Measurements from ENCODE around the gene FAM168B.

The FAM168B gene

DNA sequence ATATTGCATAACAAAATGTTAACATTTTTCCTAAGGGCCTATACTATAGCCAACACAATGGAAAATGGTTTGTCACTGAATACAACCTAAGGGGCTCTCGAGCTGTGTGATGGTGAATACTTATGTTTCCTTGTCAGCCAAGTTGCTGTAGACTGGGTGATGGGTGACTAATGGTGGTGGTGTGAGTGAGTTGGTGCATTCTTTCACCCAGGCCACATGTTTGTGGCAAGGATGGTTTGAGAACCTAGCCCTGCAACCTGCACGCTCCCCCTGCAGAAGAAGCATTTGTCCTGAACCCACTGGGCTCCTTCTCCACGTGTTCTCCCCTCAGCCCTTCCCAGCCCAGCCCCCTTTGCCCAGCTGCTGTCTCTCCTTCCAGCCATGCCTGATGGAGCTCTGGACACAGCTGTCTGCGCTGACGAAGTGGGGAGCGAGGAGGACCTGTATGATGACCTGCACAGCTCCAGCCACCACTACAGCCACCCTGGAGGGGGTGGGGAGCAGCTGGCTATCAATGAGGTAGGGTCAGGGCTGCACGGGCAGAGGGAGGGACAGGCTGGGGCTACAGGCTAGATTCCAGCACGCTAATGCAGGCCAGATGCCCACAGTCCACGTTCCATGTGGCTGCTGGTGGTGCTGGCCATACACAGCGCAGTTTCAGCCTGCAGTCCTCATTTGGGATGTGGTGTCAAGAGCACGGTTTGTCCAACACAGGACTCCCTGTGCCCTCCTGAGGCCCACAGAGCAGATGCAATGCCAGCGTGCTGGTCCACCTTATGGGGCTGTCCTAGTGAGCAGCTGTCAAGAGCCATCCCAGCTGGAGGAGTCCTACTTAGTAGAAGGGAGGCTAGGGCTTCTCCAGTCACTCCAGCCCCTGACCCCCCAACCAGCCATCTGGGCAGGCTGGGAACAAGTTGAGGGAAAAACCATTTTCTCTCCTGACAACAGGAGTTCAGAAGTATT lies 65.4 kb downstream of the FAM168B start:
- TF ChIP-seq, protein P1, sequence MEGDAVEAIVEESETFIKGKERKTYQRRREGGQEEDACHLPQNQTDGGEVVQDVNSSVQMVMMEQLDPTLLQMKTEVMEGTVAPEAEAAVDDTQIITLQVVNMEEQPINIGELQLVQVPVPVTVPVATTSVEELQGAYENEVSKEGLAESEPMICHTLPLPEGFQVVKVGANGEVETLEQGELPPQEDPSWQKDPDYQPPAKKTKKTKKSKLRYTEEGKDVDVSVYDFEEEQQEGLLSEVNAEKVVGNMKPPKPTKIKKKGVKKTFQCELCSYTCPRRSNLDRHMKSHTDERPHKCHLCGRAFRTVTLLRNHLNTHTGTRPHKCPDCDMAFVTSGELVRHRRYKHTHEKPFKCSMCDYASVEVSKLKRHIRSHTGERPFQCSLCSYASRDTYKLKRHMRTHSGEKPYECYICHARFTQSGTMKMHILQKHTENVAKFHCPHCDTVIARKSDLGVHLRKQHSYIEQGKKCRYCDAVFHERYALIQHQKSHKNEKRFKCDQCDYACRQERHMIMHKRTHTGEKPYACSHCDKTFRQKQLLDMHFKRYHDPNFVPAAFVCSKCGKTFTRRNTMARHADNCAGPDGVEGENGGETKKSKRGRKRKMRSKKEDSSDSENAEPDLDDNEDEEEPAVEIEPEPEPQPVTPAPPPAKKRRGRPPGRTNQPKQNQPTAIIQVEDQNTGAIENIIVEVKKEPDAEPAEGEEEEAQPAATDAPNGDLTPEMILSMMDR (IDR thresholded peaks at IDR 0.05), result no peak

DNA sequence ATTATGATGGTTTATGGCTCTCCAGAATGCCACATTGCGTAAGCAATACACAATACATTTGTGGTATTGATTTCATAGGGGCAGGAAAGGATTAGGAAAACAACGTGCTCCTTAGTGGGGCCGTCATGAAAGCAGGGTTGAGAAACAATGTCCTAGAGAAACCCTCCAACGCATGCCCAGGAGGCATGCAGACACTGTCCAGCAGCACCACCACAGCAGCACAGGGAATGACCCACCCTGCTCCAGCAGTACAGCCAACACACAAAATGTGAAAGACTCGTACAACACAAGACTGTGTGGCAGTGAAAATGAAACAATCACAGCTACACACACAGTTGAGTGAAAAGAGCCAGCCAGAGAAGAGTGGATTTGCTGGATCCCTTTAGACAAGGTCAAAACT lies 66.3 kb downstream of the FAM168B start:
- TF ChIP-seq, protein P1 (IDR thresholded peaks at IDR 0.05), result no peak

DNA sequence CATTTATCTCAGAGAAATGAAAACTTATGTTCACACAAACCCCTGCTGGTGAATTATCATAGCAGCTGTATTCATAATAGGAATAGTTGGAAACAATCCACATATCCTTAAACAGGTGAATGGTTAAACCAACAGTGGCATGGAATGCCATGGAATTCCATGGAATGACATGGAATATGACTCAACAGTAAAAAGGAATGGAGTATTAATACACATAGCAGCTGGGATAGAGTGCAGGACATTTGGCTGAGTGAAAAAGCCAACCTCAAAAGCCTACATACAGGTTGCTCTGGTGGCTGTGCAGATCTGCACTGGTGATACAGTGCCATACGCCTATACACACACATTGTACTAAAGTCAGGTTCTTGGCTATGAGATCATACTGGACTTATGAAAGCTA lies 69.5 kb downstream of the FAM168B start:
- TF ChIP-seq, protein P1 (IDR thresholded peaks at IDR 0.05), result no peak

- TF ChIP-seq, protein P1 (IDR thresholded peaks at IDR 0.05), result no peak
These were observed 70.5 kb downstream of the FAM168B start for GRCh38 chr2:131022731-131023130.

- TF ChIP-seq, protein P1 (IDR thresholded peaks at IDR 0.05), result no peak
These were observed 76.2 kb downstream of the FAM168B start for GRCh38 chr2:131016826-131017741.

DNA sequence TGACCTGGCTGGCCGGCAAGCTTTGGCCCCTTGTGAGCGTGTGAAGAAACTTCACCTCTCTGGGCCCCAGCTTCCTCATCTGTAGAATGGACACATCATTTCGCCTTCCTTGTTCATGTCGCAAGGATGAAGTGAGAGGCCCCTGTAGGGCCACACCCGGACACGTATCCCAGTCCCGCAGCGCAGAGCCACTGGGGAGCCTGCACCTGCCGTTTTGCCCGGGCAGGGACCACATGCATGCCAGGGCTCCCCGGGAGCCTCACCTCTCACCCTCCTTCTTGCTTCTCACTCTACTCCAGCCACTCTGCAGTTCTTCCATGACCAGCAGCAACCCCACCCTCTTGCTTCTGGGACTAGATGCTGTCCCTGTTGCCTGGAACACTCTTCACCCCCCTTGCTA lies 77.5 kb downstream of the FAM168B start:
- TF ChIP-seq, protein P1 (IDR thresholded peaks at IDR 0.05), result no peak

DNA sequence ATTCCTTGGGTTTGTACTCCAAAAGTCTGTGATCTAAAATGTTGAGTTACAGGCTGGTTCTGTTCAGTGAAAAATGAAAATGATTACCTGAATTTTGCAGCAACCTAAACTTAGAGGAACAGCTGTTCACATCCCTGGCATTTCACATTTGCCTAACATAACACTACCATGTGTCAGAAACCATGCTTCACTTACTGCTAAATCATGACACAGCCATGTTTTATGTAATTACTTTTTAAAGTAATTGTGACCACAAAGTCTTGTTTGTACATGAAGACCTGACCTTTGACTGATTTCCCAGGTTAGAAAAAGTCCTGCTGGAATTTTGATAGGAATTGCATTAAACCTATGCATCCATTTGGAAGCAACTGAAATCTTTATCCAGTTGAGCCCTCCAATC lies 79.1 kb downstream of the FAM168B start:
- TF ChIP-seq, protein P1 (IDR thresholded peaks at IDR 0.05), result no peak
